ENCODE results near the gene KBTBD3.

Gene KBTBD3

GRCh38 chr11:106076919-106077608 lies at the start of gene KBTBD3:
Gene KBTBD3, minus strand, starts transcription at chr11:106077347. Its CDS starts 18,250 bp downstream, at chr11:106059097.
- DNase-seq (ENCODE audit: low read depth) = peak; percentile 96

GRCh38 chr11:106121570-106122320 lies 44.6 kb upstream of the KBTBD3 start:
- DNase-seq (ENCODE audit: low read depth) = no peak

GRCh38 chr11:106105986-106106385 lies 28.8 kb upstream of the KBTBD3 start:
- no peak for DNase-seq (ENCODE audit: low read depth)

- DNase-seq (ENCODE audit: low read depth) = no peak
Measured at GRCh38 chr11:106101819-106102218, 24.7 kb upstream of the KBTBD3 start.

GRCh38 chr11:106101370-106101769 lies 24.2 kb upstream of the KBTBD3 start:
- no peak for DNase-seq (ENCODE audit: low read depth)

- no peak for DNase-seq (ENCODE audit: low read depth)
Measured at GRCh38 chr11:106098893-106099553, 21.9 kb upstream of the KBTBD3 start.

GRCh38 chr11:106092446-106092845 lies 15.3 kb upstream of the KBTBD3 start:
- DNase-seq (ENCODE audit: low read depth) = no peak

GRCh38 chr11:106091480-106092123 lies 14.5 kb upstream of the KBTBD3 start:
- DNase-seq (ENCODE audit: low read depth) = peak; percentile 14

- DNase-seq (ENCODE audit: low read depth) = no peak
Measured at GRCh38 chr11:106088896-106089295, 11.7 kb upstream of the KBTBD3 start.

GRCh38 chr11:106087815-106088435 lies 10.8 kb upstream of the KBTBD3 start:
- DNase-seq (ENCODE audit: low read depth) = peak; percentile 24

- DNase-seq (ENCODE audit: low read depth) = no peak
Measured at GRCh38 chr11:106086850-106087249, 9.7 kb upstream of the KBTBD3 start.

GRCh38 chr11:106086135-106086534 lies 9.0 kb upstream of the KBTBD3 start:
- no peak for DNase-seq (ENCODE audit: low read depth)

- DNase-seq (ENCODE audit: low read depth) = no peak
Measured at GRCh38 chr11:106082096-106082495, 4.9 kb upstream of the KBTBD3 start.

GRCh38 chr11:106077609-106078455 lies 685 bp upstream of the KBTBD3 start, which contains the start of gene AASDHPPT:
Gene AASDHPPT, plus strand, starts transcription at chr11:106077662. Its CDS starts 49 bp downstream, at chr11:106077711.
- no peak for DNase-seq (ENCODE audit: low read depth)

GRCh38 chr11:106076171-106076918 lies 802 bp downstream of the KBTBD3 start:
- no peak for DNase-seq (ENCODE audit: low read depth)

GRCh38 chr11:106072804-106073203 lies 4.3 kb downstream of the KBTBD3 start:
- DNase-seq (ENCODE audit: low read depth) = no peak

- DNase-seq (ENCODE audit: low read depth) = no peak
Measured at GRCh38 chr11:106070606-106071005, 6.5 kb downstream of the KBTBD3 start.

GRCh38 chr11:106063009-106063408 lies 14.1 kb downstream of the KBTBD3 start:
- no peak for DNase-seq (ENCODE audit: low read depth)

- no peak for DNase-seq (ENCODE audit: low read depth)
Measured at GRCh38 chr11:106061954-106062949, 14.9 kb downstream of the KBTBD3 start.
